ENCODE data around the gene PXMP2.

Gene PXMP2

GRCh38 chr12:132746613-132747012 is 59.2 kb downstream of the PXMP2 start:
- Histone ChIP-seq H3K27ac (ENCODE audit: low read depth, low read length, poor library complexity, severe bottlenecking) (no peak overlapping the region), H3K9ac (ENCODE audit: low read length) (no peak overlapping the region), H3K4me3 (ENCODE audit: low read depth, low read length, poor library complexity, severe bottlenecking) (no peak overlapping the region), H2AFZ (ENCODE audit: low read length) (no peak overlapping the region), H3K79me2 (ENCODE audit: insufficient read depth, low read length) (no peaks in the 10 kb centered on the region), H3K36me3 (ENCODE audit: insufficient read depth, low read length) (peaks cover 98% of the 10 kb centered on the region), H3F3A (ENCODE audit: insufficient read depth, low read length) (no peaks in the 10 kb centered on the region), H3K9me3 (ENCODE audit: low read length) (no peaks in the 10 kb centered on the region), H3K4me2 (ENCODE audit: low read length) (no peak overlapping the region), H3K9me2 (ENCODE audit: low read depth, low read length) (no peaks in the 10 kb centered on the region), H4K20me1 (ENCODE audit: insufficient read depth, low read length) (no peaks in the 10 kb centered on the region), H3K27me3 (ENCODE audit: insufficient read depth, low read length) (no peaks in the 10 kb centered on the region), H3K4me1 (ENCODE audit: insufficient read depth, low read length, severe bottlenecking) (no peaks in the 10 kb centered on the region)
- TF ChIP-seq EZH2 (IDR thresholded peaks at IDR 0.05; ENCODE audit: borderline replicate concordance, low read length) (no peak), CTCF (IDR thresholded peaks at IDR 0.05; ENCODE audit: low read length) (no peak)

- H3K27ac ChIP-seq (ENCODE audit: low read depth, low read length, poor library complexity, severe bottlenecking): no peak overlapping the region
- no peaks in the 10 kb centered on the region for H3K27me3 ChIP-seq (ENCODE audit: insufficient read depth, low read length)
- H3K4me3 ChIP-seq (ENCODE audit: low read depth, low read length, poor library complexity, severe bottlenecking): no peak overlapping the region
- H2AFZ ChIP-seq (ENCODE audit: low read length): no peak overlapping the region
- H3K4me1 ChIP-seq (ENCODE audit: insufficient read depth, low read length, severe bottlenecking): no peaks in the 10 kb centered on the region
- no peaks in the 10 kb centered on the region for H3K9me3 ChIP-seq (ENCODE audit: low read length)
- H3K9me2 ChIP-seq (ENCODE audit: low read depth, low read length): no peaks in the 10 kb centered on the region
- no peak overlapping the region for H3K9ac ChIP-seq (ENCODE audit: low read length)
- H3K79me2 ChIP-seq (ENCODE audit: insufficient read depth, low read length): 0 out of 2 replicates have a peak, but pooled peaks cover 2% of the 10 kb centered on the region
- no peaks in the 10 kb centered on the region for H3F3A ChIP-seq (ENCODE audit: insufficient read depth, low read length)
- H3K4me2 ChIP-seq (ENCODE audit: low read length): no peak overlapping the region
- TF ChIP-seq CTCF (IDR thresholded peaks at IDR 0.05; ENCODE audit: low read length): no peak
- H4K20me1 ChIP-seq (ENCODE audit: insufficient read depth, low read length): no peaks in the 10 kb centered on the region
- peaks cover 97% of the 10 kb centered on the region for H3K36me3 ChIP-seq (ENCODE audit: insufficient read depth, low read length)
Measured at GRCh38 chr12:132747395-132747794, 60.0 kb downstream of the PXMP2 start.

DNA sequence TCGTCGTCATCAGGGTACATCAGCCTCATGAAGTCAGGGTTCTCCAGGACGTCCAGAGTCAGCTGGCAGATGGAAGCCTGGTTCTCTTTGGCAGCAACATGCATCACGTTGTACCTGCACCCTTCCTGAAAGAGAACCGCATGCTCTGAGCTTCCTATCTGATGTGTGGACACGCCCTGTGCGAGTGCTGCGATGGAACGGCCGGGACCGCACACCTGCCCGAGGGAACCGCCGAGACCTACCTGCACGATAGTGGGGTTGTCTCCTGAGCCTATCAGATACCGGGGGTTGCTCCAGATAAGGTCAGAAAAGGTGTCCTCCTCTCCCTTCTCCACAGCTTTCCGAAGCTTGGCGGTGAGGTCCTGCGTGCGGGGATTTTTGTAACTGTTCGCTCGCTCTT is 60.5 kb downstream of the PXMP2 start:
- Histone ChIP-seq H3F3A (ENCODE audit: insufficient read depth, low read length) (no peaks in the 10 kb centered on the region), H3K27me3 (ENCODE audit: insufficient read depth, low read length) (no peaks in the 10 kb centered on the region), H4K20me1 (ENCODE audit: insufficient read depth, low read length) (no peaks in the 10 kb centered on the region), H3K79me2 (ENCODE audit: insufficient read depth, low read length) (peaks cover 7% of the 10 kb centered on the region; the same call in 1 of the 2 replicates), H3K9me3 (ENCODE audit: low read length) (no peaks in the 10 kb centered on the region), H3K27ac (ENCODE audit: low read depth, low read length, poor library complexity, severe bottlenecking) (no peak overlapping the region), H3K4me2 (ENCODE audit: low read length) (no peak overlapping the region), H3K9ac (ENCODE audit: low read length) (no peak overlapping the region), H2AFZ (ENCODE audit: low read length) (no peak overlapping the region), H3K9me2 (ENCODE audit: low read depth, low read length) (no peaks in the 10 kb centered on the region), H3K36me3 (ENCODE audit: insufficient read depth, low read length) (peaks cover 97% of the 10 kb centered on the region), H3K4me1 (ENCODE audit: insufficient read depth, low read length, severe bottlenecking) (no peaks in the 10 kb centered on the region), H3K4me3 (ENCODE audit: low read depth, low read length, poor library complexity, severe bottlenecking) (no peak overlapping the region)
- TF ChIP-seq CTCF (IDR thresholded peaks at IDR 0.05; ENCODE audit: low read length) (no peak), EZH2 (IDR thresholded peaks at IDR 0.05; ENCODE audit: borderline replicate concordance, low read length) (no peak)
